Measurements from ENCODE around the gene COL6A1.

COL6A1 gene

GRCh38 chr21:45947296-45947695 is 34.3 kb upstream of the COL6A1 start:
- Histone ChIP-seq H3K9me3 (ENCODE audit: low read length) (no peaks in the 10 kb centered on the region), H3F3A (ENCODE audit: insufficient read depth, low read length) (no peaks in the 10 kb centered on the region), H2AFZ (ENCODE audit: low read length) (no peak overlapping the region), H3K4me3 (ENCODE audit: low read depth, low read length, poor library complexity, severe bottlenecking) (no peak overlapping the region), H3K27me3 (ENCODE audit: insufficient read depth, low read length) (no peaks in the 10 kb centered on the region; the same call in none of the 2 replicates), H3K27ac (ENCODE audit: low read depth, low read length, poor library complexity, severe bottlenecking) (no peak overlapping the region), H3K9me2 (ENCODE audit: low read depth, low read length) (no peaks in the 10 kb centered on the region), H3K4me2 (ENCODE audit: low read length) (no peak overlapping the region), H4K20me1 (ENCODE audit: insufficient read depth, low read length) (no peaks in the 10 kb centered on the region), H3K79me2 (ENCODE audit: insufficient read depth, low read length) (no peaks in the 10 kb centered on the region), H3K9ac (ENCODE audit: low read length) (no peak overlapping the region), H3K4me1 (ENCODE audit: insufficient read depth, low read length, severe bottlenecking) (no peaks in the 10 kb centered on the region), H3K36me3 (ENCODE audit: insufficient read depth, low read length) (no peaks in the 10 kb centered on the region)
- TF ChIP-seq EZH2 (IDR thresholded peaks at IDR 0.05; ENCODE audit: borderline replicate concordance, low read length) (no peak), CTCF (IDR thresholded peaks at IDR 0.05; ENCODE audit: low read length) (no peak)

GRCh38 chr21:45947716-45948255 is 33.8 kb upstream of the COL6A1 start:
- H3F3A ChIP-seq (ENCODE audit: insufficient read depth, low read length) = no peaks in the 10 kb centered on the region

GRCh38 chr21:45948576-45949141 is 32.9 kb upstream of the COL6A1 start:
- no peaks in the 10 kb centered on the region for H3K79me2 ChIP-seq (ENCODE audit: insufficient read depth, low read length)
- no peak overlapping the region for H2AFZ ChIP-seq (ENCODE audit: low read length)
- TF ChIP-seq EZH2 (IDR thresholded peaks at IDR 0.05; ENCODE audit: borderline replicate concordance, low read length) = no peak
- no peak for TF ChIP-seq CTCF (IDR thresholded peaks at IDR 0.05; ENCODE audit: low read length)
- H3F3A ChIP-seq (ENCODE audit: insufficient read depth, low read length) = no peaks in the 10 kb centered on the region
- no peaks in the 10 kb centered on the region for H3K9me3 ChIP-seq (ENCODE audit: low read length)
- no peaks in the 10 kb centered on the region for H3K9me2 ChIP-seq (ENCODE audit: low read depth, low read length)
- no peaks in the 10 kb centered on the region for H3K36me3 ChIP-seq (ENCODE audit: insufficient read depth, low read length)
- no peak overlapping the region for H3K4me2 ChIP-seq (ENCODE audit: low read length)
- no peak overlapping the region for H3K9ac ChIP-seq (ENCODE audit: low read length)
- H3K4me3 ChIP-seq (ENCODE audit: low read depth, low read length, poor library complexity, severe bottlenecking) = no peak overlapping the region
- H3K27me3 ChIP-seq (ENCODE audit: insufficient read depth, low read length) = no peaks in the 10 kb centered on the region; the same call in none of the 2 replicates
- H3K27ac ChIP-seq (ENCODE audit: low read depth, low read length, poor library complexity, severe bottlenecking) = no peak overlapping the region
- no peaks in the 10 kb centered on the region for H3K4me1 ChIP-seq (ENCODE audit: insufficient read depth, low read length, severe bottlenecking)
- H4K20me1 ChIP-seq (ENCODE audit: insufficient read depth, low read length) = no peaks in the 10 kb centered on the region

More at GRCh38 chr21:45947716-45948255, 33.8 kb upstream of the COL6A1 start:
- no peak for TF ChIP-seq EZH2 (IDR thresholded peaks at IDR 0.05; ENCODE audit: borderline replicate concordance, low read length)
- TF ChIP-seq CTCF (IDR thresholded peaks at IDR 0.05; ENCODE audit: low read length) = no peak
- no peak overlapping the region for H3K4me2 ChIP-seq (ENCODE audit: low read length)
- H3K4me3 ChIP-seq (ENCODE audit: low read depth, low read length, poor library complexity, severe bottlenecking) = no peak overlapping the region
- H3K27me3 ChIP-seq (ENCODE audit: insufficient read depth, low read length) = no peaks in the 10 kb centered on the region; the same call in none of the 2 replicates
- no peaks in the 10 kb centered on the region for H3K36me3 ChIP-seq (ENCODE audit: insufficient read depth, low read length)
- H3K9ac ChIP-seq (ENCODE audit: low read length) = no peak overlapping the region
- no peak overlapping the region for H2AFZ ChIP-seq (ENCODE audit: low read length)
- no peaks in the 10 kb centered on the region for H3K4me1 ChIP-seq (ENCODE audit: insufficient read depth, low read length, severe bottlenecking)
- H3K9me2 ChIP-seq (ENCODE audit: low read depth, low read length) = no peaks in the 10 kb centered on the region
- H3K79me2 ChIP-seq (ENCODE audit: insufficient read depth, low read length) = no peaks in the 10 kb centered on the region
- no peaks in the 10 kb centered on the region for H4K20me1 ChIP-seq (ENCODE audit: insufficient read depth, low read length)
- H3K9me3 ChIP-seq (ENCODE audit: low read length) = no peaks in the 10 kb centered on the region
- H3K27ac ChIP-seq (ENCODE audit: low read depth, low read length, poor library complexity, severe bottlenecking) = no peak overlapping the region
